Measurements from ENCODE around the gene GIMAP1. TPM values are rescaled to one million over a fixed set of nuclear protein-coding genes. Genes with fewer than 3 reads are reported as not detected.

GIMAP1 gene
- total RNA-seq, 1 donor from 2014 or later = not detected

DNA sequence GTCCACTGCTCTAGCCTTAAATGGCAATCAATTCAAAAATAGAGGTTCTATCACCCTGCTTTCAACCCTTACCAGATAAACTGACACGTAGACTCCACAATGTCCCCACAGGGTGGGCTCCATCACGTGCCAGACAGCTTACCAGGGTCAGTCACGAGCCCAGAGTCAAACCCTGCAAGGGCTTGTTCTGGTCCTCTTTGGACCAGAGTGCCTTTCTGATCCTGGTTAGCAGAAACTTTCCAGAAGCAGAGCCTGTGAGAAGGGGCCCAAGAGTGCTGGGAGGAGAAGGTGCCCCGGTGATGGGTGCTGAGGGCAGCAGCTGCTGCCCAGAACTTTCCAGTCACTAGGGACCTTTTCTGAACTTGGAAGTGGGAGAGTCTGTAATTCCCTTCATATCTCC lies 20.5 kb downstream of the GIMAP1 start:
- Mint-ChIP-seq H3K27ac (ENCODE audit: unreplicated experiment) (no peak overlapping the region), H3K9me3 (ENCODE audit: unreplicated experiment) (peaks cover 2% of the 10 kb centered on the region), H3K4me1 (ENCODE audit: low read depth, unreplicated experiment) (no peaks in the 10 kb centered on the region), H3K27me3 (ENCODE audit: unreplicated experiment) (peaks cover 13% of the 10 kb centered on the region), H3K36me3 (ENCODE audit: unreplicated experiment) (no peaks in the 10 kb centered on the region), H3K4me3 (ENCODE audit: unreplicated experiment) (no peak overlapping the region)
- no peak for DNase-seq
- TF ChIP-seq, protein P1, sequence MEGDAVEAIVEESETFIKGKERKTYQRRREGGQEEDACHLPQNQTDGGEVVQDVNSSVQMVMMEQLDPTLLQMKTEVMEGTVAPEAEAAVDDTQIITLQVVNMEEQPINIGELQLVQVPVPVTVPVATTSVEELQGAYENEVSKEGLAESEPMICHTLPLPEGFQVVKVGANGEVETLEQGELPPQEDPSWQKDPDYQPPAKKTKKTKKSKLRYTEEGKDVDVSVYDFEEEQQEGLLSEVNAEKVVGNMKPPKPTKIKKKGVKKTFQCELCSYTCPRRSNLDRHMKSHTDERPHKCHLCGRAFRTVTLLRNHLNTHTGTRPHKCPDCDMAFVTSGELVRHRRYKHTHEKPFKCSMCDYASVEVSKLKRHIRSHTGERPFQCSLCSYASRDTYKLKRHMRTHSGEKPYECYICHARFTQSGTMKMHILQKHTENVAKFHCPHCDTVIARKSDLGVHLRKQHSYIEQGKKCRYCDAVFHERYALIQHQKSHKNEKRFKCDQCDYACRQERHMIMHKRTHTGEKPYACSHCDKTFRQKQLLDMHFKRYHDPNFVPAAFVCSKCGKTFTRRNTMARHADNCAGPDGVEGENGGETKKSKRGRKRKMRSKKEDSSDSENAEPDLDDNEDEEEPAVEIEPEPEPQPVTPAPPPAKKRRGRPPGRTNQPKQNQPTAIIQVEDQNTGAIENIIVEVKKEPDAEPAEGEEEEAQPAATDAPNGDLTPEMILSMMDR (IDR thresholded peaks at IDR 0.05; ENCODE audit: partially characterized antibody, unreplicated experiment) = no peak

DNA sequence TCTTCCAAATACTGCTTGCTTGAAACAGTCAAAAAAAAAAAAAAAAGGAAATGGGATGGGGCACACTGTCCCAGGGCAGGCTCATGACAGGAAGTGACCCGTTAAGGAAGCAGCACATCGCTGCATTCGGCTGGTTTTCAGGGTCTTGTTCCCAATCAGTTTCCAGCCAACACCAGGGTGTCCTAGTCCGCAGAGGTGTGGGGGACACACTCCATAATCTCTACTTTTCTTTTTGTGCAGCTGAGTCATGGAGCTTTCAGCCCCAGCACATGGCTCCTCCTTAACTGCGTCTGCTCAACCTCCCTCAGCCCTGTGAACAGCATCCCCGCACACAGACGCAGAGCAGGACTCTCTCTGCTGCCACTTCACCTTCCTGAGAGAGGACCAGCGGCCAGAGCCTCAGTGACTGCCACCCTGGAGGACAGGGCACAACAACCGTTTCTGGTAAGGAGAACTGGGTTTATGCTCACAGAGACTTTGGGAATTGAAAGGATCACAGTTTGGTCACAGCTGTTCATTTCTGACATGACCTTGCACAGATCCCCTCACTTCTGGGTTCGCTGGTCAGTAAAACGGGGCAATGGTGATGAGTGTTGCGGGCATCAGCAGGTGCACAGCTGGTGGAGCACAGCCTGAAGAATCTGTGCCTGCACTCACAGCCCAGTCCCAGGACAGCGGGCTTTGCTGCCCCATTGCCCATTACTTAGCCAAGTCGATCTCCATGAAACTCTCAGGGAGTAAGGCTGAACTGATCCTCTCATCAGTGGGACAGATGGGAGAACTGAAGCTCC lies 21.0 kb downstream of the GIMAP1 start, which contains the start of gene GIMAP5:
TSS of gene GIMAP5 (plus strand) at position 154 of the 791 bp plus-strand sequence. CDS start 3,467 bp downstream, outside the sequence.
- Mint-ChIP-seq H3K36me3 (ENCODE audit: unreplicated experiment) (no peaks in the 10 kb centered on the region), H3K9me3 (ENCODE audit: unreplicated experiment) (peaks cover 4% of the 10 kb centered on the region), H3K4me3 (ENCODE audit: unreplicated experiment) (no peak within 1 kb of the TSS), H3K27ac (ENCODE audit: unreplicated experiment) (no peak within 1 kb of the TSS), H3K27me3 (ENCODE audit: unreplicated experiment) (peaks cover 16% of the 10 kb centered on the region), H3K4me1 (ENCODE audit: low read depth, unreplicated experiment) (no peaks in the 10 kb centered on the region)
- DNase-seq = no peak
- TF ChIP-seq, protein P1 (IDR thresholded peaks at IDR 0.05; ENCODE audit: partially characterized antibody, unreplicated experiment) = no peak

DNA sequence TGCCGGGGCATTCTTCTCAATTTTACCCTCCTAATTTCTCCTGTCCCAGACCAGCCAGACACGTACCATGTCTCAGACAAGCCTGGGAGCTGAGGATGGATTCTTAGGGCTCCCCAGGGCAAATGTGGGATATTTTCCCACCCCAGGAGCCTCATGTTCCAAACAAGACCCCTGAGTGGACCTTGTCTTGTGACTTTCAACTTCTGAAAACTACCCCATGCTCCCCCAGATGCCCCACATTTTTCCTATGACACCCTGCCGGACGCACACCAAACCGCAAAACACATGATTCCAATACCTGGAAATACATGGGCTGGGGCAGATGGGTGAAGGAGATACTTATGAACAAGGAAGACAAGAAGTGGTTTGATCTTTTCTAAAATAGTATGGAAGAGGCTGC lies 21.7 kb downstream of the GIMAP1 start:
- Mint-ChIP-seq H3K4me1 (ENCODE audit: low read depth, unreplicated experiment) (no peaks in the 10 kb centered on the region), H3K27me3 (ENCODE audit: unreplicated experiment) (peaks cover 19% of the 10 kb centered on the region), H3K4me3 (ENCODE audit: unreplicated experiment) (no peak overlapping the region), H3K27ac (ENCODE audit: unreplicated experiment) (no peak overlapping the region), H3K9me3 (ENCODE audit: unreplicated experiment) (peaks cover 4% of the 10 kb centered on the region), H3K36me3 (ENCODE audit: unreplicated experiment) (no peaks in the 10 kb centered on the region)
- DNase-seq = no peak
- TF ChIP-seq, protein P1 (IDR thresholded peaks at IDR 0.05; ENCODE audit: partially characterized antibody, unreplicated experiment) = no peak

DNA sequence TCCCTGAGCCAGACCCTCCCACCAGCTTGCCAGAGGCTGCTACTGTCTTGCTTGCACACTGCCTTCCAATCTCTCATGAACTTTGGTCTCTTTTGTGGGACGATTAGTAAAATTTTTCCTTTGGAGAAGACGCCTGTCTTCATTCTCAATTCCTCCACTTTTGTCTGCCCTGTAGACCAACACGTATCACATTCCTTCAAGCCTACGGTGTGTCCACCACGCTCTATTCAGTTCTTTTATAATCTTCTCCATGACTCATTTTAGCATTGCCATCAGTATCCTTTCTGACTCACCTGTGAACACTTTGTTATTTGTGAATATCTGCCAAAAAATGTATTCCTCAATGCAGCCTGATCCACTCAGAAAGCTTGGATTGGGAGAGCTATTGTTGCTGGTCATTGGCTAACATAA lies 22.2 kb downstream of the GIMAP1 start:
- Mint-ChIP-seq H3K36me3 (ENCODE audit: unreplicated experiment) (no peaks in the 10 kb centered on the region), H3K27ac (ENCODE audit: unreplicated experiment) (no peak overlapping the region), H3K4me3 (ENCODE audit: unreplicated experiment) (no peak overlapping the region)

More for the DNA sequence above, 22.2 kb downstream of the GIMAP1 start:
- H3K4me1 Mint-ChIP-seq (ENCODE audit: low read depth, unreplicated experiment) = no peaks in the 10 kb centered on the region
- DNase-seq = no peak
- H3K27me3 Mint-ChIP-seq (ENCODE audit: unreplicated experiment) = peaks cover 21% of the 10 kb centered on the region
- H3K9me3 Mint-ChIP-seq (ENCODE audit: unreplicated experiment) = peaks cover 4% of the 10 kb centered on the region
- TF ChIP-seq, protein P1 (IDR thresholded peaks at IDR 0.05; ENCODE audit: partially characterized antibody, unreplicated experiment) = no peak
